SK-N-SH (cell line): ENCODE results near the gene MYO1D. TPM values are rescaled to one million over a fixed set of nuclear protein-coding genes. Genes with fewer than 3 reads are reported as not detected.

ENCODE experiments used
- CTCF ChIA-PET: fragments of 300-600, 350-600 bp; formaldehyde crosslinking; extraction: SDS; loops from one replicate; lab custom pipeline; 2021; lab: Yijun Ruan, JAX
- POLR2A ChIA-PET: fragments of 350-600 bp; sonication (Branson Sonifier 250); formaldehyde crosslinking; extraction: SDS; loops from one replicate; lab custom pipeline; 2020; ENCODE audit warnings: antibody characterized with exemption, inconsistent platforms; lab: Yijun Ruan, JAX
- DNase-seq: peaks from one replicate; pipeline ENCODE4 v3.0.0; 2012
- H2AFZ ChIP-seq: fragments of 200-600 bp; sonication (generic); 2 replicates; pipeline ENCODE4 v1.8.1; 2016; ENCODE audit warnings: antibody characterized with exemption, mild to moderate bottlenecking, low read depth
- H3F3A ChIP-seq: fragments of 200-600 bp; sonication (generic); replicated peaks from 2 replicates; pipeline ENCODE3; 2016; ENCODE audit warnings: antibody characterized with exemption, mild to moderate bottlenecking; ENCODE audit not compliant: insufficient read depth
- H3K27ac ChIP-seq, 2 experiments: fragments of 200-500 bp in 1 of 2; fragments of 200-600 bp in 1 of 2; sonication (Bioruptor generic) in 1 of 2; sonication (generic), shearing (Covaris generic) in 1 of 2; 2 replicates each; pipeline versions ENCODE4 v1.5.1 to v1.6.1; 2014 to 2016; ENCODE audit warnings: low read depth in 2 of 2, inconsistent platforms in 1 of 2, low read length in 1 of 2, mild to moderate bottlenecking in 1 of 2, mixed read lengths in 1 of 2
- H3K27me3 ChIP-seq: fragments of 200-600 bp; sonication (generic), shearing (Covaris generic); 2 replicates; pipeline ENCODE4 v1.6.1; 2016; ENCODE audit warnings: mixed run types; ENCODE audit not compliant: insufficient read depth
- H3K36me3 ChIP-seq, 2 experiments: fragments of 200-500 bp in 1 of 2; fragments of 200-600 bp in 1 of 2; sonication (Bioruptor generic) in 1 of 2; sonication (generic) in 1 of 2; replicated peaks in 1 of 2; 2 replicates each; pipeline versions ENCODE3 to v1.5.1; 2014 to 2016; ENCODE audit warnings: low read length in 1 of 2, mild to moderate bottlenecking in 1 of 2; ENCODE audit not compliant: insufficient read depth in 2 of 2, control insufficient read depth in 1 of 2
- H3K4me1 ChIP-seq, 2 experiments: fragments of 200-500 bp in 1 of 2; fragments of 200-600 bp in 1 of 2; sonication (Bioruptor generic) in 1 of 2; sonication (generic), shearing (Covaris generic) in 1 of 2; 2 replicates each; pipeline versions ENCODE4 v1.5.1 to v1.6.1; 2014 to 2016; ENCODE audit warnings: low read depth in 1 of 2, low read length in 1 of 2, mixed run types in 1 of 2; ENCODE audit not compliant: insufficient read depth in 2 of 2, control insufficient read depth in 1 of 2
- H3K4me2 ChIP-seq: fragments of 200-600 bp; sonication (generic), shearing (Covaris generic); 2 replicates; pipeline ENCODE4 v1.6.1; 2017; ENCODE audit warnings: mixed run types
- H3K4me3 ChIP-seq, 2 experiments: fragments of 200-500 bp in 1 of 2; fragments of 200-600 bp in 1 of 2; sonication (Bioruptor generic) in 1 of 2; sonication (generic), shearing (Covaris generic) in 1 of 2; 2 replicates each; pipeline versions ENCODE4 v1.5.1 to v1.8.1; 2014 to 2016; ENCODE audit warnings: low read depth in 2 of 2, inconsistent platforms in 1 of 2, low read length in 1 of 2, mild to moderate bottlenecking in 1 of 2, mixed read lengths in 1 of 2, moderate library complexity in 1 of 2
- H3K79me2 ChIP-seq: fragments of 200-600 bp; sonication (generic); 2 replicates; pipeline ENCODE4 v1.8.1; 2017; ENCODE audit warnings: mild to moderate bottlenecking; ENCODE audit not compliant: insufficient read depth
- H3K9ac ChIP-seq: fragments of 200-600 bp; sonication (generic); 2 replicates; pipeline ENCODE4 v1.6.1; 2017; ENCODE audit warnings: mixed run types
- H3K9me2 ChIP-seq: fragments of 200-600 bp; sonication (generic); 2 replicates; pipeline ENCODE4 v1.6.1; 2017; ENCODE audit warnings: mixed run types
- H3K9me3 ChIP-seq: fragments of 200-600 bp; sonication (generic); 2 replicates; pipeline ENCODE4 v1.6.1; 2017; ENCODE audit warnings: mixed run types, mild to moderate bottlenecking, moderate library complexity
- H4K20me1 ChIP-seq: fragments of 200-600 bp; sonication (generic); 2 replicates; pipeline ENCODE4 v1.6.1; 2017; ENCODE audit warnings: mild to moderate bottlenecking, mixed run types; ENCODE audit not compliant: insufficient read depth
- CHD2 ChIP-seq: fragments of 150-350 bp; IDR thresholded peaks from 2 replicates; pipeline ENCODE4 v1.6.1; 2018; ENCODE audit warnings: low read length; ENCODE audit not compliant: partially characterized antibody
- CTCF ChIP-seq: fragments of 200-600 bp; sonication (generic); IDR thresholded peaks from 2 replicates; pipeline ENCODE4 v1.6.1; 2017; ENCODE audit warnings: antibody characterized with exemption, mild to moderate bottlenecking, moderate library complexity
- FOSL2 ChIP-seq: IDR thresholded peaks from 2 replicates; pipeline ENCODE4 v1.4.0; 2012; ENCODE audit warnings: low read depth, mild to moderate bottlenecking, moderate library complexity, borderline replicate concordance
- GABPA ChIP-seq: IDR thresholded peaks from 2 replicates; pipeline ENCODE4 v1.4.0; 2012; ENCODE audit warnings: low read depth, mild to moderate bottlenecking
- JUND ChIP-seq: IDR thresholded peaks from 2 replicates; pipeline ENCODE4 v1.4.0; 2012
- MEF2A ChIP-seq: IDR thresholded peaks from 2 replicates; pipeline ENCODE4 v1.4.0; 2012; ENCODE audit warnings: low read depth, borderline replicate concordance
- MXI1 ChIP-seq: IDR thresholded peaks from 2 replicates; pipeline ENCODE4 v1.6.1; 2012; ENCODE audit warnings: mild to moderate bottlenecking, low read depth, low read length, improper control_type of control experiment
- NFIC ChIP-seq: IDR thresholded peaks from 2 replicates; pipeline ENCODE4 v1.4.0; 2012; ENCODE audit warnings: borderline replicate concordance
- PBX3 ChIP-seq: IDR thresholded peaks from 2 replicates; pipeline ENCODE4; 2012
- SMC3 ChIP-seq: IDR thresholded peaks from 2 replicates; pipeline ENCODE4 v1.6.1; 2012; ENCODE audit warnings: low read depth, low read length, improper control_type of control experiment
- TCF12 ChIP-seq: IDR thresholded peaks from 2 replicates; pipeline ENCODE4 v1.4.0; 2012
- USF2 ChIP-seq: fragments of 150-350 bp; IDR thresholded peaks from 2 replicates; pipeline ENCODE4 v1.6.1; 2017; ENCODE audit warnings: antibody characterized with exemption, low read length, low read depth, borderline replicate concordance
- ZBTB33 ChIP-seq: IDR thresholded peaks from 2 replicates; pipeline ENCODE4 v1.4.0; 2012; ENCODE audit warnings: low read depth, borderline replicate concordance
- WGBS: methylation state at CpG from one replicate; pipeline ENCODE4 v1.1.6; 2017; ENCODE audit warnings: low lambda C conversion rate; 5-methylcytosine and 5-hydroxymethylcytosine counted together
- polyA plus RNA-seq, 3 experiments: library from polyadenylated mRNA; depleted of rRNA; stranded (reverse); fragments of >200 nt; gene quantifications; 2 replicates each; pipeline ENCODE4 v1.2.3, GENCODE V29; 2012
- TF ChIP-seq, protein P1 (sequence below): IDR thresholded peaks from 2 replicates; pipeline ENCODE4 v1.6.1; 2012; ENCODE audit warnings: mild to moderate bottlenecking, low read depth, low read length, moderate library complexity

Gene MYO1D
- polyA plus RNA-seq, 1 of the 3 experiments (the other 2 are of a cell fraction), result 20.4 TPM

DNA sequence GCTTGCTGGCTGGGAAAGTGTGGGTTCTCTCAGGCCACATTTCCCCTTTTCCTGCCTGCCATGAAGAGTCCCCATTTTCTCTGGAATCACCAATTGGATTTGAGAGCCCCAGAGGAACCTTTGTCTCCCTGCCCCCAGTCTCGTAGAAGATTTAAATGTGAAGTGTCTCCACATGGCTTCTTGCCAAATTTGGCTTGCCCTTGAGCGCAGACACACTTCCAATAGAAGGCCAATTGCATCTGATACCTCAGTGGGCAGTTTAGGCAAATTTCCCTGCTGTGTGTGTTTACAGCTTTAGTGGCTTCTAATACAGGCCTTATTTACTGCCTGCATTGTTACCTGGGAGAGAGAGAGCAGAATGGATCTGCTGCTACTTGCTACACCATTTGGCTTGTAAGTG is 360.5 kb downstream of the MYO1D start (continued):
- TF ChIP-seq, protein P1, sequence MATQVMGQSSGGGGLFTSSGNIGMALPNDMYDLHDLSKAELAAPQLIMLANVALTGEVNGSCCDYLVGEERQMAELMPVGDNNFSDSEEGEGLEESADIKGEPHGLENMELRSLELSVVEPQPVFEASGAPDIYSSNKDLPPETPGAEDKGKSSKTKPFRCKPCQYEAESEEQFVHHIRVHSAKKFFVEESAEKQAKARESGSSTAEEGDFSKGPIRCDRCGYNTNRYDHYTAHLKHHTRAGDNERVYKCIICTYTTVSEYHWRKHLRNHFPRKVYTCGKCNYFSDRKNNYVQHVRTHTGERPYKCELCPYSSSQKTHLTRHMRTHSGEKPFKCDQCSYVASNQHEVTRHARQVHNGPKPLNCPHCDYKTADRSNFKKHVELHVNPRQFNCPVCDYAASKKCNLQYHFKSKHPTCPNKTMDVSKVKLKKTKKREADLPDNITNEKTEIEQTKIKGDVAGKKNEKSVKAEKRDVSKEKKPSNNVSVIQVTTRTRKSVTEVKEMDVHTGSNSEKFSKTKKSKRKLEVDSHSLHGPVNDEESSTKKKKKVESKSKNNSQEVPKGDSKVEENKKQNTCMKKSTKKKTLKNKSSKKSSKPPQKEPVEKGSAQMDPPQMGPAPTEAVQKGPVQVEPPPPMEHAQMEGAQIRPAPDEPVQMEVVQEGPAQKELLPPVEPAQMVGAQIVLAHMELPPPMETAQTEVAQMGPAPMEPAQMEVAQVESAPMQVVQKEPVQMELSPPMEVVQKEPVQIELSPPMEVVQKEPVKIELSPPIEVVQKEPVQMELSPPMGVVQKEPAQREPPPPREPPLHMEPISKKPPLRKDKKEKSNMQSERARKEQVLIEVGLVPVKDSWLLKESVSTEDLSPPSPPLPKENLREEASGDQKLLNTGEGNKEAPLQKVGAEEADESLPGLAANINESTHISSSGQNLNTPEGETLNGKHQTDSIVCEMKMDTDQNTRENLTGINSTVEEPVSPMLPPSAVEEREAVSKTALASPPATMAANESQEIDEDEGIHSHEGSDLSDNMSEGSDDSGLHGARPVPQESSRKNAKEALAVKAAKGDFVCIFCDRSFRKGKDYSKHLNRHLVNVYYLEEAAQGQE, result no peak
- TF ChIP-seq TCF12, result no peak
- TF ChIP-seq CTCF, result no peak
- TF ChIP-seq, all 33 proteins: peak for 0

- no peaks in the 10 kb centered on the region for H3K27me3 ChIP-seq
- H3F3A ChIP-seq, result no peaks in the 10 kb centered on the region
- ChIA-PET POLR2A (no interaction called here), CTCF (interaction anchor here (2.4 kb wide), 1 partner anchor 143 kb away, joined by 6 read pairs; no protein-coding TSS in a partner anchor)
- no peak overlapping the region for H3K27ac ChIP-seq
- DNase-seq, result no peak
- no peak overlapping the region for H2AFZ ChIP-seq
- H3K4me1 ChIP-seq, result peaks cover 6 to 19% of the 10 kb centered on the region in 2 experiments; a peak in 2 of 4 replicates
- H3K9ac ChIP-seq, result no peak overlapping the region
- 88% methylated on average over 4 of the region's 4 CpGs for WGBS
- no peaks in the 10 kb centered on the region for H3K9me2 ChIP-seq
- H3K4me3 ChIP-seq, result no peak overlapping the region
- no peaks in the 10 kb centered on the region for H4K20me1 ChIP-seq
- no peak overlapping the region for H3K4me2 ChIP-seq
- H3K9me3 ChIP-seq, result no peaks in the 10 kb centered on the region
- no peaks in the 10 kb centered on the region for H3K36me3 ChIP-seq
- no peaks in the 10 kb centered on the region for H3K79me2 ChIP-seq
- no peak for TF ChIP-seq USF2
- TF ChIP-seq, protein P1, result no peak
- TF ChIP-seq ZBTB33, result no peak
- TF ChIP-seq PBX3, result no peak
- no peak for TF ChIP-seq NFIC
- TF ChIP-seq MXI1, result no peak
- no peak for TF ChIP-seq SMC3
- no peak for TF ChIP-seq FOSL2
- TF ChIP-seq CHD2, result no peak
- TF ChIP-seq JUND, result no peak
- TF ChIP-seq GABPA, result no peak
- no peak for TF ChIP-seq MEF2A
Observed at GRCh38 chr17:32515677-32516383, 361.1 kb downstream of the MYO1D start.
